GM23248 (cell line): ENCODE data around the gene RFC5. TPM values are rescaled to one million over a fixed set of nuclear protein-coding genes. Genes with fewer than 3 reads are reported as not detected.

Source experiments
- DNase-seq: peaks from one replicate; pipeline ENCODE4 v3.0.0-alpha.2; 2015
- H2AFZ ChIP-seq: fragments of 200-600 bp; sonication (generic); 2 replicates; pipeline ENCODE4 v1.6.1; 2016; ENCODE audit warnings: antibody characterized with exemption
- H3F3A ChIP-seq: fragments of 200-600 bp; sonication (generic); 2 replicates; pipeline ENCODE4 v1.6.1; 2016; ENCODE audit warnings: mild to moderate bottlenecking, antibody characterized with exemption, mixed run types; ENCODE audit not compliant: insufficient read depth
- H3K27ac ChIP-seq: fragments of 200-600 bp; sonication (generic); 2 replicates; pipeline ENCODE4 v1.5.1; 2016; ENCODE audit warnings: mild to moderate bottlenecking
- H3K27me3 ChIP-seq: fragments of 200-600 bp; sonication (generic); replicated peaks from 2 replicates; pipeline ENCODE4 v1.6.1; 2016; ENCODE audit warnings: mild to moderate bottlenecking; ENCODE audit not compliant: insufficient read depth
- H3K36me3 ChIP-seq: fragments of 200-600 bp; sonication (generic); 2 replicates; pipeline ENCODE4 v1.6.1; 2016; ENCODE audit warnings: low read depth, mild to moderate bottlenecking
- H3K4me1 ChIP-seq: fragments of 200-600 bp; sonication (generic); 2 replicates; pipeline ENCODE4 v1.6.1; 2016; ENCODE audit warnings: mild to moderate bottlenecking; ENCODE audit not compliant: insufficient read depth
- H3K4me2 ChIP-seq: fragments of 200-600 bp; sonication (generic); one replicate; pipeline ENCODE4 v1.6.1; 2016; ENCODE audit warnings: mild to moderate bottlenecking; ENCODE audit not compliant: unreplicated experiment
- H3K4me3 ChIP-seq: fragments of 200-600 bp; sonication (generic); 2 replicates; pipeline ENCODE4 v1.5.1; 2016; ENCODE audit warnings: mild to moderate bottlenecking
- H3K79me2 ChIP-seq: fragments of 200-600 bp; sonication (generic); 2 replicates; pipeline ENCODE4 v1.6.1; 2016; ENCODE audit warnings: mild to moderate bottlenecking; ENCODE audit not compliant: insufficient read depth
- H3K9ac ChIP-seq: fragments of 200-600 bp; sonication (generic); 2 replicates; pipeline ENCODE4 v1.6.1; 2016; ENCODE audit warnings: mild to moderate bottlenecking
- H3K9me2 ChIP-seq: fragments of 200-600 bp; sonication (generic); 2 replicates; pipeline ENCODE4 v1.6.1; 2016; ENCODE audit warnings: mixed run types, mild to moderate bottlenecking, moderate library complexity; ENCODE audit not compliant: insufficient read depth
- H3K9me3 ChIP-seq: fragments of 200-600 bp; sonication (generic); one replicate; pipeline ENCODE4 v1.6.1; 2017; ENCODE audit warnings: low read depth
- H4K20me1 ChIP-seq: fragments of 200-600 bp; sonication (generic); 2 replicates; pipeline ENCODE4 v1.6.0; 2016; ENCODE audit not compliant: insufficient read depth
- EZH2 ChIP-seq: fragments of 200-600 bp; sonication (generic); IDR thresholded peaks from 2 replicates; pipeline ENCODE4 v1.6.1; 2018; ENCODE audit warnings: antibody characterized with exemption, mild to moderate bottlenecking; ENCODE audit not compliant: insufficient read depth, poor library complexity, severe bottlenecking
- EZH2phosphoT487 ChIP-seq: fragments of 200-600 bp; sonication (generic); IDR thresholded peaks from 2 replicates; pipeline ENCODE4 v1.6.1; 2018; ENCODE audit warnings: antibody characterized with exemption, moderate library complexity, mild to moderate bottlenecking, low read depth; ENCODE audit not compliant: insufficient read depth
- WGBS, 2 experiments: methylation state at CpG; one replicate each; pipeline ENCODE4 v1.1.6; 2015 to 2017; ENCODE audit warnings: low lambda C conversion rate in 2 of 2, low coverage in 1 of 2; ENCODE audit errors: missing lambda C conversion rate in 2 of 2; 5-methylcytosine and 5-hydroxymethylcytosine counted together
- in situ Hi-C: fragments of 300-500 bp; cut with MboI; formaldehyde crosslinking; loops from 2 replicates; pipeline ENCODE4 v1.15.0; 2020
- polyA plus RNA-seq: library from polyadenylated mRNA; unstranded; fragments of >200 nt; fragmentation: Nextera tagmentation; extraction: Ambion mirVana; gene quantifications from 2 replicates; pipeline ENCODE4 v1.2.1, GENCODE V29; 2016
- total RNA-seq: library from RNA; depleted of rRNA; stranded (reverse); fragments of >200 nt; shearing (Covaris generic); gene quantifications from 2 replicates; pipeline ENCODE4 v1.2.3, GENCODE V29; 2014

Gene RFC5
- total and polyA plus RNA-seq, 2 experiments from 2014 or later: 15.2 to 21.4 TPM

GRCh38 chr12:118010903-118011302, 5.6 kb upstream of the RFC5 start:
- Histone ChIP-seq H3K9ac (no peak overlapping the region), H3K9me3 (no peaks in the 10 kb centered on the region), H3K4me3 (no peak overlapping the region), H3K4me1 (no peaks in the 10 kb centered on the region), H2AFZ (no peak overlapping the region), H3K27ac (no peak overlapping the region), H3F3A (no peaks in the 10 kb centered on the region), H3K79me2 (no peaks in the 10 kb centered on the region), H3K9me2 (no peaks in the 10 kb centered on the region), H4K20me1 (no peaks in the 10 kb centered on the region), H3K4me2 (no peak overlapping the region), H3K27me3 (no peaks in the 10 kb centered on the region), H3K36me3 (no peaks in the 10 kb centered on the region)
- no peak for TF ChIP-seq EZH2phosphoT487
- no peak for TF ChIP-seq EZH2
- in situ Hi-C loops: no loop called here
- no peak for DNase-seq
- WGBS, 2 experiments: 98 to 99% methylated on average over 3 of the region's 3 CpGs

- Histone ChIP-seq H3K9ac (no peak overlapping the region), H3K4me3 (no peak overlapping the region), H4K20me1 (no peaks in the 10 kb centered on the region), H3K4me1 (no peaks in the 10 kb centered on the region), H3K27ac (no peak overlapping the region), H3K9me3 (no peaks in the 10 kb centered on the region), H3K9me2 (no peaks in the 10 kb centered on the region), H2AFZ (no peak overlapping the region), H3K36me3 (no peaks in the 10 kb centered on the region), H3K79me2 (no peaks in the 10 kb centered on the region), H3K27me3 (no peaks in the 10 kb centered on the region), H3K4me2 (no peak overlapping the region), H3F3A (no peaks in the 10 kb centered on the region)
- DNase-seq: no peak
- 91 to 99% methylated on average over 3 of the region's 3 CpGs for WGBS, 2 experiments
- TF ChIP-seq EZH2phosphoT487: no peak
- TF ChIP-seq EZH2: no peak
- in situ Hi-C loops: no loop called here
Measured at GRCh38 chr12:118011377-118011776, 5.1 kb upstream of the RFC5 start.

DNA sequence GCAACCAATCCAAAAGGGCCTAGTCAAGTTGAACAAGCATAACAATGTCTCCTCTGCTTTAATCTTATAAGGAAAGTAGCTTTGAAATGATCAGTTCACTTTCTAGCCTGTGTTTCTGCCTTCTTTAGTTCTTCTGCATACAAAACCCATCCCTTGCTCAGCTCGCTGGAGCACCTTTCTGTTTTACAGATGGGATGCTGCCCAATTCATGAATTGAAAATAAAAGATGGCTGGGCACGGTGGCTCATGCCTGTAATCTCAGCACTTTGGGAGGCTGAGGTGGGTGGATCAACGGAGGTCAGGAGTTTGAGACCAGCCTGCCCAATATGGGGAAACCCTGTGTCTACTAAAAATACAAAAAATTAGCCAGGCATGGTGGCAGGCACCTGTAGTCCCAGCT, 4.5 kb upstream of the RFC5 start:
- H2AFZ ChIP-seq: no peak overlapping the region
- H3F3A ChIP-seq: no peaks in the 10 kb centered on the region
- H3K9me3 ChIP-seq: no peaks in the 10 kb centered on the region
- H4K20me1 ChIP-seq: no peaks in the 10 kb centered on the region
- 79 to 82% methylated on average over 3 of the region's 3 CpGs for WGBS, 2 experiments
- in situ Hi-C loops: no loop called here
- H3K9me2 ChIP-seq: no peaks in the 10 kb centered on the region
- no peak overlapping the region for H3K27ac ChIP-seq
- H3K36me3 ChIP-seq: no peaks in the 10 kb centered on the region
- no peak for TF ChIP-seq EZH2phosphoT487
- no peak for TF ChIP-seq EZH2
- no peak for DNase-seq
- H3K4me1 ChIP-seq: no peaks in the 10 kb centered on the region
- no peak overlapping the region for H3K4me2 ChIP-seq
- no peak overlapping the region for H3K4me3 ChIP-seq
- H3K27me3 ChIP-seq: no peaks in the 10 kb centered on the region
- no peak overlapping the region for H3K9ac ChIP-seq
- H3K79me2 ChIP-seq: peaks cover 4% of the 10 kb centered on the region

DNA sequence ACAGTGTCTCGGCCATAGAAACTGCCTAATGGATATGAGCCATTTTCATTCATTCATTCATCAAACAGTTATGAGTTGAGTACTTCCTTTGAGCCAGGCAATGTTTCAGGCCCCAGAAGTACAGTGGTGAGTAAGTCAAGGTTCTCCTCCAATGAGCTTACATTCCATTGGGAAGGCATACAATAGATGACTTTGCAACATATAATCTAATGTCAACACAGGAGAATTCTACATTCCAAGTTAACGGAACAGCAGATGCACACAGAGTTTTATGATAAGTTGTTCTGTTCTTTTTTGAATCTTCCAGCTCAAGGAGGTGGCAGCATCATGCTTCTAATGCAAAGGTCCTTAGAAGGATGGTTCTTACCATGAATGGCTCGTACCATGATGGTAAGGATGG, 3.2 kb upstream of the RFC5 start:
- H2AFZ ChIP-seq: no peak overlapping the region
- no peak for DNase-seq
- peaks cover 17% of the 10 kb centered on the region for H3K79me2 ChIP-seq
- 89 to 91% methylated on average over 3 of the region's 3 CpGs for WGBS, 2 experiments
- H3F3A ChIP-seq: no peaks in the 10 kb centered on the region
- no peak overlapping the region for H3K9ac ChIP-seq
- no peaks in the 10 kb centered on the region for H3K36me3 ChIP-seq
- H3K27ac ChIP-seq: no peak overlapping the region
- no peaks in the 10 kb centered on the region for H3K27me3 ChIP-seq
- no peaks in the 10 kb centered on the region for H3K9me3 ChIP-seq
- H4K20me1 ChIP-seq: no peaks in the 10 kb centered on the region
- H3K4me1 ChIP-seq: peaks cover 4% of the 10 kb centered on the region; the same call in 1 of the 2 replicates
- TF ChIP-seq EZH2 (no peak), EZH2phosphoT487 (no peak)
- in situ Hi-C loops: no loop called here
- H3K9me2 ChIP-seq: no peaks in the 10 kb centered on the region
- H3K4me2 ChIP-seq: no peak overlapping the region
- no peak overlapping the region for H3K4me3 ChIP-seq

- TF ChIP-seq EZH2 (no peak), EZH2phosphoT487 (no peak)
- Histone ChIP-seq H3K27me3 (no peaks in the 10 kb centered on the region), H3K9ac (no peak overlapping the region), H3K9me2 (no peaks in the 10 kb centered on the region), H3F3A (no peaks in the 10 kb centered on the region), H3K27ac (no peak overlapping the region), H3K9me3 (no peaks in the 10 kb centered on the region), H2AFZ (peak overlapping the region; percentile 93; the same call in 1 of the 2 replicates), H3K4me3 (no peak overlapping the region), H3K4me1 (peaks cover 4% of the 10 kb centered on the region; the same call in 1 of the 2 replicates), H3K79me2 (peaks cover 27% of the 10 kb centered on the region), H3K36me3 (no peaks in the 10 kb centered on the region), H3K4me2 (no peak overlapping the region), H4K20me1 (no peaks in the 10 kb centered on the region)
- in situ Hi-C loops: no loop called here
- DNase-seq: no peak
- WGBS, 2 experiments: 69 to 75% methylated on average over 2 of the region's 2 CpGs
Measured at GRCh38 chr12:118015306-118015705, 1.2 kb upstream of the RFC5 start.
